ENCODE measurements around the gene VWA8.

VWA8 gene

DNA sequence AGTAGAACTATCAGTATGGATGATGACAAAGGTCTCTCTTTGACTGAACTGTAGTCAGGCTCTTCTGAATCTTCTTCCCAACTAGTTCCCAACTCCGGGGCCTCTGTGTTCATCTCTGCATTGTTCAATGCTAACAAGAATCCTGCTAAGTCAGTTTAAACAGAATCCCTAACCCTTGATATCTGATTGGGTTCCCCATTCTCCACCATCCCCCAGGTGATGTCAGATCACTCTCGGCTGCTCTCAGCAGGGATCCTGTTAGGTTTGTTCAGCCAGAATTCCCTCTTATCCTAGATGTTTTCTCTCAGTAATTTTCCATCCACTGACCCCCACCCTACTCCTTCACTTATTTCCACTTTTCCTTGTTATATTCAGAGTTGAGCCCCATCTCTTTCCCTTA lies 280.0 kb downstream of the VWA8 start:
- H3K4me3 ChIP-seq (ENCODE audit: low read length), result no peak overlapping the region
- no peak for TF ChIP-seq ZNF274 (IDR thresholded peaks at IDR 0.05; ENCODE audit: low read depth, low read length)

DNA sequence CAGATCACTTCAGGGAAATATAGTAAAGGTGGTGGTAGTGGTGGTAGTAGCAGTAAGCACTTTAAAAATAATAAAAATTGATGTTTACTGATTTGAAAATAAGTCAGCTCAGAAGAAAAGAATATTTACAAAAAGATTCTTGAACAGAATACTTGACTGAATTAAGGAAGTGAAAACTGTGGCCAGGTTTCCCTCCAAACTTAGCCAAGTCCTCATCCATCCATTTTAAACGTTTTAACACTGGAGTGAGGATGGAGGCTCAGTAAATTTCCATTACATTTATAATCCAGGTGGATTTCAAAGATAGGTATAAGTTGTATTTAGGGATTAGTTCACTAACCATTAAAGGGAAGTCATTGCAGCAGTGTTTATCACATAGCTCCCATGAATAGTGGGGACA lies 282.1 kb downstream of the VWA8 start:
- no peak for TF ChIP-seq ZNF274 (IDR thresholded peaks at IDR 0.05; ENCODE audit: low read depth, low read length)
- no peak overlapping the region for H3K4me3 ChIP-seq (ENCODE audit: low read length)

DNA sequence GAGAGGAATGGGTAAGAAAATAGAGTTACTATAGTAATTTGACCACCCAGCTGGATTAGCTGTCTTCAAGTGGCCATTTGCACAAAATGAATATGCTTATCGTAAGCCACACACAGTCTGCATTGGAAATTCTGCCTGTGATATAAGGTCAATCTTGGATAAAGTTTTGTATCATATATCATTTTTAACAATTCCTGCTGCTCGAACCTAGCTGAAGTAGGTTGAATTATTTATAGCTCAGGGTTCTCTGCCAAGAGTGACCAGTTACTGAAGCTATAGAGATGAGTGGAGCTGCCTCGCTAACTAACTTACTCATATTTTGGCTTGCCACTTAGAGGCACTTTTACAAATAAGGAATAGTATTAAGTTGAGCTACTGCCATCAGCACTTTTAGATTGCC lies 282.7 kb downstream of the VWA8 start:
- no peak overlapping the region for H3K4me3 ChIP-seq (ENCODE audit: low read length)
- TF ChIP-seq ZNF274 (IDR thresholded peaks at IDR 0.05; ENCODE audit: low read depth, low read length), result no peak

DNA sequence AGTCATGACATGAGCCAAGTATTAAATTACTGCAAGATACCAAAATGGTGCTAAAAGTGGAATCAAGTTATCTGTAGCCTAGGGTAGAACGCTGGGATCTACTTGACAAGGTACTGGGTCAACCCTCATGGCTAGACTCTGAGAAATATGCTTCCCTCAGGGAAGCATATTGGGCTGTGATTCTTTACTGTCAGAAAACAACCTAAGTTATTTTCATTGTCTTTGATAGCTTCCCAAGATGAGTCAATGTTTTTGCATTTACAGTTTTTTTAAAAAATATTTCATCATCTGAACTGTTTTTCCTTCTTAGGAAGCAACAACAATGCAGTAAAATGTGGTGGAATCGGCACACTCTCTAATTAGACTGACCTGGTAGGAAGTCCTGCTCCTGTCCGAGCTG lies 285.6 kb downstream of the VWA8 start:
- TF ChIP-seq ZNF274 (IDR thresholded peaks at IDR 0.05; ENCODE audit: low read depth, low read length), result no peak
- no peak overlapping the region for H3K4me3 ChIP-seq (ENCODE audit: low read length)

DNA sequence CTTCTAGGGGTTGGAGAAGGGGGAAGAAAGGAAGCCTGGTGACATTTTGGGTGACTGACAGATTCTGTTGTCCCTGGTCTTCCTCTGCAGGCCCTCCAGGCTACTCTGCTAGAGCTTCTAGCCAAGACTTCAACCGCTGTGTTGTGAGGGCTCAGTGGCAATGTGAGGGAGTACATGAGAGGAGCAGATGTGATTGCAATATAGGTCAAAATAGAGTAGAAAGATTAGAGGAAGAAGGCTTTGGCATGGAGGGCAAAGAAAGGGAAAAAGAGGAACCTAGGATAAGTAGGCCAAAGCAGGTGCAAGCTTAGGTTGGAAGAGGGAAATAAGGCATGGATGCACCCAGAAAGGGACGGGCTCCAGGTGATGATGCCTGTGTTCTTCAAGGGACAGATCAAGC lies 286.7 kb downstream of the VWA8 start:
- no peak overlapping the region for H3K4me3 ChIP-seq (ENCODE audit: low read length)
- no peak for TF ChIP-seq ZNF274 (IDR thresholded peaks at IDR 0.05; ENCODE audit: low read depth, low read length)

DNA sequence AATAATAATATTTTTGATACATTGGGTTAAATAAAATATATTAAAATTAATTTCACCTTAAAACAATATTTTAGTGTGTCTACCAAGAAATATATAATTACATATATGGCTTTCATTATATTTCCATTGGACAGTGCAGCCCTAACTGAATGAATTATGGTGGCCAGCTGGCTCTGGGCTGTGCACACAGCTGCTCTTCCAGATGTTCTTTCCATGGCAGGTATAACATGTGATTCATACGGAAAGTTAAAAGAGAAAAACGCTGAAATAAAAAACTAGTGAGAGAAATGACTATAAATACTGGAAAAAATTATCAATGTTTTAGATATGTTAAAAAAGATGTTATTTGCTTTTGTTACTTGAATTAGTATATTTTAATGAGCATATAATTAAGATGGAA lies 287.3 kb downstream of the VWA8 start:
- H3K4me3 ChIP-seq (ENCODE audit: low read length), result no peak overlapping the region
- TF ChIP-seq ZNF274 (IDR thresholded peaks at IDR 0.05; ENCODE audit: low read depth, low read length), result no peak

DNA sequence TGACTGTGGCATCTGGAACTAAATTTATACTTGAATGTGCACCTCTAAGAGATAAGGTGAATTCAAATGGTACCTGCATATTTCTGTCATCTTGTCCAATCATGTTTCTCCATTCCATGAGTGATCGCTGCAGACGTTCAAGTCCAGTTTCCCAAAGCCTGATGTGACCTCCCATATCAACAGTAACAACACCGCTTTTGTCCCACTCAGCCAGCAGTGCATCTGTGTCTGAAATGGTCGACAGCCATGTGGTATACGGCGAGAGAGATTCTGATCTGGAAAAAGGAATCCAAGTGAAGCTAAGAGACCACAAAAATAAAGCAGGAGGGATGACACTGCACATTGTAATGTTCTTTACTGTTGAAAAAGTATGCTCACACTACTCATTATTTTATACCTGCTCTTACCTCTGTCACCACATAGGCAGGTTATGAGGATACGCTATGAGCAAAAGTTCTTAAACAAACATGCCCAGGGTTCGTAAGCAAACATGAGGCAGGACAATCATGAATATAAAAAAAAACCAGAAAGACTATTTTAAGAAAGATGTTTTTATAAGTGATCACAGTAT lies 290.0 kb downstream of the VWA8 start:
- H3K4me3 ChIP-seq (ENCODE audit: low read length), result no peak overlapping the region
- no peak for TF ChIP-seq ZNF274 (IDR thresholded peaks at IDR 0.05; ENCODE audit: low read depth, low read length)

DNA sequence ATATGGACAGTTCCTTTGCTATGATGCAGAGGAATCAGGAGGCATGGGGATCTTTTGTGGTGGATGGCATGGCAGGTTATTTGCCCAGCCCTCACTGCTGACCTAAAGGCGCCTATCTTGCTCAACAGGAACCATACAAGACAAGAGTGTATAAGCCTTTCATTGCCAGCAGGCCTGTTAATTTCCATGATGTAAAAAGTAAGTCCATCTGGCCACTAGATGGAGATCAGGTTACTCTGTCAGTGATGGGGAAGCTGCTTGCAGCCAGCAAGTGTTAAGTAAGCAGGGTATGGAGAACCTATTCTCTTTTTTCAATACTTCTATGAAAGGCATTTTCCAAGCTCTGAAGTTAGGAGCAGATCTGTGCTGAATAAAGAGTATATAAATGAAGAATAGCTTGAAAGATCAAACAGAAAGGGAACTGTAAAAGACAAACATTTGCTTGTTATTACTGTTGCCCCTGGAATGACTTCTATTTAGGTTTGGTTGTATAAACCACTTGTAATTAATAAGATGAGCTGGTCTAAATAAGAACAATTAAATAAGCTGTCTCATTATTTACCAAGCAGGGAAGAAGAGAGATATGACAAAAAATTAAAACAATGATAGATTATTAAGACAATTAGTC lies 292.7 kb downstream of the VWA8 start:
- H3K4me3 ChIP-seq (ENCODE audit: low read length), result no peak overlapping the region
- TF ChIP-seq ZNF274 (IDR thresholded peaks at IDR 0.05; ENCODE audit: low read depth, low read length), result no peak

DNA sequence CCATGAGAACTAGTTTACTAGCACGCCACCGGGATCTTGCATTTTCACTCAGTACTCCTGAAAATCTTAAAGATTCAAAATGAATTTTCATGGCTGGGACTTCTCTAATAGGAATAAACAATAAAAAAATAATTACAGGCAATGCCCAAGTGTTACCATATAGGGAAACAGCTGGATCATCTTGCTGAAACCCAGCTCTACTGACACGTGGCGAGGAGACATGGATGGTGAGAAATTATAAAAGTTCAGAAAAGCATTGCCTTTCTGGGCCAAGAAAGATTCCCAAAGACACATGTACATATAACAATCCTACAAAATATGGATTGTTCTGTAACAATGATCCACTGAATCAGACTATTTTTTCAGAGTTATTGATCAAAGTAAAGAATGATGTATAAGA lies 294.3 kb downstream of the VWA8 start:
- TF ChIP-seq ZNF274 (IDR thresholded peaks at IDR 0.05; ENCODE audit: low read depth, low read length), result no peak
- no peak overlapping the region for H3K4me3 ChIP-seq (ENCODE audit: low read length)

DNA sequence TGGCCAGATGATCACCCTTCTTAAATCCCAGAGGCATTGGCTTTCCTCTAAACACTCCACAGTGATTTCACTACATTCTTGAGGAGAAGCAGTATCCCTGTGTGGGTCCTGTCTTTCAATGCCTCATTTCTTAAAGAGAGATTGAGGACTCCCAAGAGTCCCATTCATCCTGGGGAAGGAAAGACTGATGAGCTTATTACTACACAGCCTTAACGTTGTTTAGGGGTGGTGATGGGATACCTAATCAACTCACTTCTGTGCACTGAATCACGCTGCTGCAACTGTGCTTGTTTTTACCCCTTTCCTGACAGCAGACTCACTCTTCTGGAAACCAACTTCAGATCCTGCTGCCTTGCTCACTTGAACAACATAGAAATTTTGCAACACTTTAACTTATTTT lies 300.5 kb downstream of the VWA8 start:
- TF ChIP-seq ZNF274 (IDR thresholded peaks at IDR 0.05; ENCODE audit: low read depth, low read length), result no peak
- H3K4me3 ChIP-seq (ENCODE audit: low read length), result no peak overlapping the region

DNA sequence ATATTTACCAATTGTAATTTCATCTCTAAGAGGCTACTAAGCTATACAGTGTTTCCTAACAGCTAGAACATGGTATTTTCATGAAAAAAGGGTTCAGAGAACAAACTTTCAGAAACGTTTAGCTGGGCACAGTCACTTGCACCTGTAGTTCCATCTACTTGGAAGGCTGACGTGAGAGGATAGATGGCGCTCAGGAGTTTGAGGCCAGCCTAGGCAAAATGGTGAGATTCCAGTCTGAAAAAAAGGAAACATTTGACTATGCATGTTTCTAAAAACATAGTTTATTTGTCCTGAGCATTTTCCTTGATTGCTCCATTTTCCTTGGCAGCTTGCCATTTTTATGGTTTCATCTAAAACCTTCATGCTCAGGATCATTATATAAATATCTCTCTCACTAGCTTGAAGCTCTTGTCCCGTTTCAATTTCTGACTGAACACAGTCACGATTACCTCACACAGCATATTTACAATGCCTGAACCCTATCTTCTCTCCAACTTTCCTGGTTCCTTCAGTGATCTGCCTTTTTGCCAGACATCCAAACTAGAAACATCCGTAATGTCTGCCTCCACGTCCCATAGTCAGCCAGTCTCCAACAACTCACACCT lies 302.8 kb downstream of the VWA8 start:
- no peak for TF ChIP-seq ZNF274 (IDR thresholded peaks at IDR 0.05; ENCODE audit: low read depth, low read length)
- no peak overlapping the region for H3K4me3 ChIP-seq (ENCODE audit: low read length)

DNA sequence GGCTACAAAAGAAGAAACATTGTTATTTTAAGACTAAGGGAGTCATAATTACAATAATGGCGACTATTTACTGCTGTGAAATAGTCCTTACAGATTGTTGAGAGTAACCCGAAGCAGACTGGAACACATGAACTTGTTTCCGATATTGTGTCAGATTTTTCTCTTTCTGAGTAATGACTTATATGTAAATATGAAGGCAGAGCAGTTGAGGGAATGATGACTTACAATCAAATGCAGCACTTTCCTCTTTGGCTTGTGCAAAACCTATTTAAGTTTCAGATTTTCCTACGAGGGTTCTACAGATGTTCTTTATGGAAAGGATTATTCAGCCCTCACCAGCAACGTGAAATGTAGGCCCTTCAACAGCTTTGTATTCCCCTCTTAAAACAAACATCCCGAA lies 304.9 kb downstream of the VWA8 start:
- TF ChIP-seq ZNF274 (IDR thresholded peaks at IDR 0.05; ENCODE audit: low read depth, low read length), result no peak
- H3K4me3 ChIP-seq (ENCODE audit: low read length), result no peak overlapping the region

DNA sequence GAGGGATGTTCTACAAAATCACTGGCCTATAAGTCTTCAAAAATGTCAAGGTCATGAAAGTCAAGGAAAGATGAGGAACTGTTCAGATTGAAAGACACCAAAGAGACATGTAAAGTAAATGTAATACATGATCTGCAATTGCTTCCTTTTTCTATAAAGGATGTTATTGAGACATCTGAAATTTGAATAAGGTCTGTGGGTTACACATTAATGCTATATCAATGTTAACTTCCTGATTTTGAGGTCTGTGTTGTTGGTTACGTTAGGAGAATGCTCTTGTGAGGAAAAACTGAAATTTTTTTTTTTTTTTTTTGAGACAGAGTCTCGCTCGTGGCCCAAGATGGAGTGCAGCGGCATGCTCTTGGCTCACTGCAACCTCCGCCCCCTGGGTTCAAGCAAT lies 306.1 kb downstream of the VWA8 start:
- no peak overlapping the region for H3K4me3 ChIP-seq (ENCODE audit: low read length)
- TF ChIP-seq ZNF274 (IDR thresholded peaks at IDR 0.05; ENCODE audit: low read depth, low read length), result no peak

DNA sequence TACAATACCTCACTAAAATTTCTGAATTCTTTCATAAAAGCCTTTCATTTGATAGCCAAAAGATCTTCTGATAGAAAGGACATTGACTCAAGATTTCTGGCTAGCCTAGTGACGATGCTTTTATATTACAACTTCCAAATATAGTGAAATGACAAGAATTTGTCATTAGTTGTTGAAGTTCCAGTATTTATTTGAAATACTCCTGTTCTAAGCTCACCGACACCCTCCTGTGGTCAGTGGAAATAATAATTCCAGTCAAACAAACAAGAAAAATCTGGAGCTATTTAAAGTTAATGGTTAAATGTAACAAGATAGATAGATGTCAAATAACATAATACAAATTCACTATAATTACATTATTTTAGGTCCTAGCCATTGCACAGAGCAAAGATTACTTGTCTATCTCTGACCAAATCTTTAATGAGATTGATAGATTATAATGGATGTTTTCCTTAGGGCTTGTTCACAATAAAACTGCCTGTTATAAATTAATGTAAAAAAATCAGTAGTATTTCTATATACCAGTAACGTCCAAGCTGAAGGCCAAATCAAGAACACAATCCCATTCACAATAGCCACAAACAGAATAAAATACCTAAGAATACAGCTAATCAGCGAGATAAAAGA lies 308.1 kb downstream of the VWA8 start:
- TF ChIP-seq ZNF274 (IDR thresholded peaks at IDR 0.05; ENCODE audit: low read depth, low read length), result no peak
- H3K4me3 ChIP-seq (ENCODE audit: low read length), result no peak overlapping the region

DNA sequence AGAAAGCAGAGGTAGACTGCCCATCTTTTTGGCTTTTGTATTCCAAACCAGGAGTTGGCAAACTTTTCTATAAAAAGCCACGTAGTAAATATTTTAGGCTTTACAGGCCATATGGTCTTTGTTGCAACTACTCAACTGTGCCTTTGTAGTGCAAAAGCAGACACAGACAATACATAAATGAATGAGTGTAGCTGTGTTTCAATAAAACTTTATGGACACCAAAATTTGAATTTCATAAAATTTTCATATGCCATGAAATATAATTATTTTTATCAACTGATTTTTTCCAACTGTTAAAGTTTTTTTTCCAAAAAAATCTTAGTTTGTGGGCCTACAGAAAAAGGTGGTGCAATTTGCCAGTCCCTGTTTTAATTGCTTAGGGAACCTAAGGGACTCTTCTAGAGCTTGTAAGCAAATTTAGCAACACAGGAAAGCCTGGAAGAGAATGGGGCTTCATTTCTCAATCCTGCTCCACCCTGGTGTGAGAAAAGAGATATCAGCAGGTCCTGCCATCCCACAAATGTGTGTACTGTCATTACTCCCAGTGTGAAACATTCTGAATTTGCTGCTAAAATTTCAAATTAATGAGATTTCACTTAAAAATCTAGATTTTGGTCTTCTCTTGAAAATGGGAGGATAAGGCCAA lies 309.4 kb downstream of the VWA8 start:
- no peak overlapping the region for H3K4me3 ChIP-seq (ENCODE audit: low read length)
- TF ChIP-seq ZNF274 (IDR thresholded peaks at IDR 0.05; ENCODE audit: low read depth, low read length), result no peak

All from GM08714 (cell line).